ENCODE results near the gene CDK11B. TPM values are rescaled to one million over a fixed set of nuclear protein-coding genes. Genes with fewer than 3 reads are reported as not detected.
"Not testable (repeated sequence)": the region's sequence is repeated elsewhere in the genome, so short reads cannot be mapped to it uniquely, and the experiment has no call there.

The CDK11B gene
- total RNA-seq, 2 donors from 2014 or later = 32.7 to 41.0 TPM

DNA sequence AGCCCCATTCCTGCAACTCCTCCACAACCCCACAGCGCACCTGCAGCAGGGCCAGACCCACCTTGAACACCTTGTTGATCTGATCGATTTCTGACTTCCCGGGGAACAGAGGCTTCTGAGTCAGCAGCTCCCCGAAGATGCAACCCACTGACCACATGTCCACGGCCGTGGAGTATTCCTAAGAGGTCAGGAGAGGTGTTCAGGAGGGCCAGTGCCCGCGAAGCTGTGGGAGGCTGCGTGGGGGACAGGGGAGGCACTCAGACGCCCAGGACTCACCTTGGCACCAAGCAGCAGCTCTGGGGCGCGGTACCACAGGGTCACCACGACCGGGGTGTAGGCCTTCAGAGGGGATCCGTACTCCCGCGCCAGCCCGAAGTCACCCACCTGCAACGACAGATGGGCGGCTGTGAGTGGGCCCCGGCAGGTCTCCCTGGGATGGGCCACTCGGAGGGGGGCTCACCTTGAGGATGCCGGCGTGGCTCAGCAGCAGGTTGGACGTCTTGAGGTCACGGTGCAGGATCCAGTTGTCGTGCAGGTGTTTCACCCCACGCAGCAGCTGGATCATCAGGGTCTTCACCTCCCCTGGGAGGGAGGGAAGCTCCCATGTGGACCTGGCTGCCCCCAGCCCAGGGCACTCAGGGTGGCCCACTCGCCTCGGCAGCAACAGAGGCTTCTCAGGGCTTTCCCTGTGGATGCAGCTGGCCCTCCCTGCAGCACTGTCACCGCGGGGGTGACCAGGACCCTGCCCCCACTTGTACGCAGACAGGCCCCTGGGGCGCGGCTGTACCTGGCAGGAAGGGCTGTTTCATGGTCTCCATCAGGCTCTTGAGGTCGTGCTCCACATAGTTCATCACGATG is 22.0 kb downstream of the CDK11B start:
- DNase-seq (ENCODE audit: low spot score in 2 of 2); H3K9me3 Mint-ChIP-seq; H3K36me3 Mint-ChIP-seq: not testable (repeated sequence)

DNA sequence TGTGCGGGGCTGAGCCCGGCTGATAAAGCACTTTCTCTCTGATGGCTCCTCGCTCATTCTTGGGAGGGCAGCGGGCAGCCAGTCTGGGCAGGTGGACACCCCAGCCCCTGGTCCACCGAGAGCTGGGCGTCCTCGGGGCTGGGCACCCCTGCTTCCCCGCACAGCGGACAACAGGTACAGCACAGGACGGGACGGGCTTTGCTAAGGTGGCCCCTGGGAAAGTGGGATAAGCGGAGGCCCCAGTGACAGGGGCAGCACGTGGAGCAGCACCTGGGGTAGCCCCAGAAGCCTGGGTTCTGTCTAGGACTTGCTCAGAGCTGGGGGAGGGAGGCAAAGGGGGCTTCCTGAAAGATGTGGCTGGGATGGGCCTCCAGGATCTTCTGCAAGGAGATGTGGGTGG is 24.2 kb downstream of the CDK11B start:
- H3K27ac Mint-ChIP-seq; ATAC-seq; H3K36me3 Mint-ChIP-seq; DNase-seq (ENCODE audit: low spot score in 2 of 2); H3K9me3 Mint-ChIP-seq: not testable (repeated sequence)

More for the DNA sequence above, 22.0 kb downstream of the CDK11B start:
- H3K27ac Mint-ChIP-seq, ATAC-seq: not testable (repeated sequence)

DNA sequence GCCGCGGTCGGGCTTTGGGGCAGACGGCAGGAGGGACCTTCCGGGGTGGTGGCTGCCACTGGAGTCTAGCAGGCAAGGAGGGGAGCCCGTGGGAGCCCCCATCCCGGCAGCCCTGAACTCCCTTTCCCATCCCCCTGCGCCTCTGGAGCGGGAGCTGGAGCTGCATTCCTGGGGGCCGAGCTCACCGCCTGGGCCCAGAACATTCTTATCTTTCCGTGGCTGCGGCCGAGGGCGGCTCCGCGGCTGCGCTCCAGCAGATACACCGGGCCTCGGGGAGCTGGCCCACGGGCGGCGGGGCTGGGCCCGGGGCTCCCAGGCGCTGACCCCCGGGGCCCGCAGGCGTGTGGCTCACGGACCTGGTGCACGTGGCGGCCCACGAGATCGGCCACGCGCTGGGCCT is 25.4 kb downstream of the CDK11B start:
- not testable (repeated sequence) for H3K9me3 Mint-ChIP-seq; H3K27ac Mint-ChIP-seq; DNase-seq (ENCODE audit: low spot score in 2 of 2); H3K36me3 Mint-ChIP-seq; ATAC-seq

DNA sequence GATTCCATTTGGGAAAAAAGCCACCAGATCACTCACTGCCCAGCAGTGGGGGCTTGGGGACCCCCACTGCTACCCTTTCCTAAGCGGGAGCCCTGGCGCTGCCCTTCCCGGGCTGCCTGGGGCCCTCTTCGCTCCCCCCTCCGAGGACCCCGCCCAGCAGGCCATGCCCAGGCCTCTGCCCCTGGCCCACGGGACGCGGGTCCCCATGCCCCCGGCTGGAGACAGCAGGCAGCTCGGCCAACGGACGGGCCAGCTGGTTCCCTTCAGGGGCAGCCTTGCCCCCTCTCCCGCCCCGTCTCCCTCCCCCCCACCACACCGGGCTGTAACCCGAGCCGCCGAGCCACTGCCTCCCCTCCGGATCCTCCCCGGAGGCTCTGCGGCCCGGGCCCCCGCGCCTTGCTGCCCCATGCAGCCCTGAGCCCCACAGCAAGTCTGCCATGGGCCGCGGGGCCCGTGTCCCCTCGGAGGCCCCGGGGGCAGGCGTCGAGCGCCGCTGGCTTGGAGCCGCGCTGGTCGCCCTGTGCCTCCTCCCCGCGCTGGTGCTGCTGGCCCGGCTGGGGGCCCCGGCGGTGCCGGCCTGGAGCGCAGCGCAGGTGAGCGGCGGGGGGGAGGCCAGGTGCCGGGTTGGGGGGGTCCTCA is 26.9 kb downstream of the CDK11B start, which contains the start of gene MMP23B:
Gene MMP23B (plus strand): TSS at position 392 of the 639 bp plus-strand sequence. CDS start 46 bp downstream, at position 438.
- no peak within 1 kb of the TSS for H3K27ac Mint-ChIP-seq
- ATAC-seq (no peak), DNase-seq (ENCODE audit: low spot score in 2 of 2) (no peak)

DNA sequence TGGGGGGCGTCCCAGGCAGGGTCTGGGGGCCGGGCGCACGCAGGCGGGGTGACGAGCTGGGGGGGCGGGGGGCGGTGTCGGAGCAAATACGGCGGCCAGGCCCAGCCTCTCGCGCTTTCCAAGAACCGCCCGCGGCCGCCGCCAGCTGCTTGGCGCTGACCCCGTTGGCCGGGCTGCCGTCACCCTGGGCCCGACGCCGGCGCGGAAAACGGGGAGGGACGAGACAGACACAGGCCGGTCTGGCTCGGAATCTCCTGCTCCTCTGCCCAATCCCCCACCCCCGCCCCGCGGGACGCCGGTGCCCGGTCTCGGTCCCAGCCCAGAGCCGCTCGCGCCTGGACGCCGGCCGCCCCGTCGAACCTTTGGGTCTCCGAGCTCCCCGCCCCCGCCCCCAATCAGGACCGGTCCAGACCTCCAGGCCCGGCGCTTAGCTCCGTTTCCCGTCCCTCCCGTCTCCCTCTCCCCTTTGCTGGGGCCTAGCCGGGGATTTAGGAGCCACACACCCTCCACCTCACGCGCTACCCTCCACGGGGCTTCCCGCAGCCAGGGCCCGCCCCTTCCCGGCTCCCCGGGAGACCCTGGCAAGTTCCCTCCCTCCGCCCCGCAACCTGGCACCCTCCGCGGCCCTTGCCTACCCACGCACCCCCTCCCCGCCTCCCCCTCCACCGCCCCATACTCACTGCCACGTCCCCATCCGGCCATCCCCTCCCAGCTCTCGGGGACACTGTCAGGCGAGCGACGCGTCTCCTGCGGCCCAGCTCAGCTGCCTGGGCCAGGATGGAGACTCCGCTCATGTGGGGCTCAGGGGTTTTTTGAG is 27.6 kb downstream of the CDK11B start:
- ATAC-seq (no peak), DNase-seq (ENCODE audit: low spot score in 2 of 2) (no peak)
- Mint-ChIP-seq H3K27ac (no peak overlapping the region), H3K36me3 (peaks cover 0 to 5% of the 10 kb centered on the region in 2 donors), H3K9me3 (no peaks in the 10 kb centered on the region)

More for the DNA sequence above, 26.9 kb downstream of the CDK11B start, which contains the start of gene MMP23B:
- Mint-ChIP-seq H3K9me3 (no peaks in the 10 kb centered on the region), H3K36me3 (peaks cover 0 to 5% of the 10 kb centered on the region in 2 donors)

DNA sequence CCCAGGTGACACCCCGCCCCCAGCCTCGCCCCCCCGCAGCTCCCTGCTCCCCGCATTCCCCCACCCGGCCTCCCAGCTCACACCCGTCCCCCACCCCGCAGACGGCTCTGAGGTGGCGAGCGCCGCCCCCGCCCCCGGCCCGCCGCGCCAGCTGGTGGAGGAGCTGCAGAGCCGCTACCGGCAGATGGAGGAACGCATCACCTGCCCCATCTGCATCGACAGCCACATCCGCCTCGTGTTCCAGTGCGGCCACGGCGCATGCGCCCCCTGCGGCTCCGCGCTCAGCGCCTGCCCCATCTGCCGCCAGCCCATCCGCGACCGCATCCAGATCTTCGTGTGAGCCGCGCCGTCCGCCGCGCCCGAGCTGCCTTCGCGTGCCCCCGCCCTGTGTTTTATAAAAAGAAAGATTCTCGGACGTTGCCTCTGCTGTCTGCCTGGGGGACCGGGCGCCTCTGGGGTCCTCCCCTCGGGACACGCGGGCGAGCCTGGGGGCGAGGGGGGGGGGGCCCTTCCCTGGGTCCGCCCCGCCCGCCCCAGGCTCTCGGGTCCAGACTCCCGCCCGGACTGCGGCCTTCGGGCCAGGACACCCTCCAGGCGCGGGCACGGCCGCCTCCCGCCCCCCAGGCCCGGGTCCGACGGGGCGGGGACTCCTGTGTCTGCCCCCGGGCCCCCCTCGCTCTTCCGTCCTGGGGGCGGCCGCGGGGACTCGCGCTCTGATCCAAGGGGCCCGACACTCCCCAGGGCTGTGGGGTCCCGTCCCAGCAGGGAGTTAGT is 28.4 kb downstream of the CDK11B start:
- ATAC-seq = peak; percentile 84 to 86
- H3K36me3 Mint-ChIP-seq = peaks cover 0 to 5% of the 10 kb centered on the region in 2 donors
- DNase-seq (ENCODE audit: low spot score in 2 of 2) = peak; percentile 90 to 96
- peak overlapping the region; percentile 77 to 83 for H3K27ac Mint-ChIP-seq
- no peaks in the 10 kb centered on the region for H3K9me3 Mint-ChIP-seq

DNA sequence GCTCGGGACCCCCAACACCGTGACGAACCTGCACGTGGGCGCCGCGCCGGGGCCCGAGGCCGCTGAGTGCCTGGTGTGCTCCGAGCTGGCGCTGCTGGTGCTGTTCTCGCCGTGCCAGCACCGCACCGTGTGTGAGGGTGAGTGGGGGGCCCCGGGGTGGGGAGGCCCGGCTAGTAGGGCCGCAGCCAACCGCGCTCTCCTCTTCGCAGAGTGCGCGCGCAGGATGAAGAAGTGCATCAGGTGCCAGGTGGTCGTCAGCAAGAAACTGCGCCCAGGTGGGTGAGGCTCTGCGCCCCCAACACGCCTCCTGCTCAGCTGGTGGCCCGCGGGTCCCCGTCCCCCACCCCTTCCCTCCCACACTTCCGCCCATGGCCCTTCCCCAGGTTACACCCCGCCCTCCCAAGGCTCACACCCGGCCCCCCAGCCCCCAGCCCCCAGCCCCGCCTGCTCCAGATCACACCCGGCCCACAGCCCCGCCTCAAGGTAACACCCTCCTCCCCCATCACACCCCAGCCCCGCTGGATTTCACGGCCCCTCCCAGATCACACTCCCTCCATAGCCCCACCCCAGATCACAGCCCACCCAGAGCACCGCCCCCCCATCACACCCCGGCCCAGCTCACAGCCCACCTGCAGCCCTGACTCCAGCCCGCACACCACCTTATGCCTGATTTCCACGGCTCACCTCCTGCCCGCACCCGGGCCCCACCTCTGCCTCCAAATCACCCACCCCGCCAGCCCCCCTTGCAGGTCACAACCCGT is 29.2 kb downstream of the CDK11B start:
- DNase-seq (ENCODE audit: low spot score in 2 of 2) (no peak), ATAC-seq (peak; percentile 43 to 61)
- Mint-ChIP-seq H3K36me3 (peaks cover 0 to 5% of the 10 kb centered on the region in 2 donors), H3K27ac (peak overlapping the region; percentile 77 to 83), H3K9me3 (no peaks in the 10 kb centered on the region)

DNA sequence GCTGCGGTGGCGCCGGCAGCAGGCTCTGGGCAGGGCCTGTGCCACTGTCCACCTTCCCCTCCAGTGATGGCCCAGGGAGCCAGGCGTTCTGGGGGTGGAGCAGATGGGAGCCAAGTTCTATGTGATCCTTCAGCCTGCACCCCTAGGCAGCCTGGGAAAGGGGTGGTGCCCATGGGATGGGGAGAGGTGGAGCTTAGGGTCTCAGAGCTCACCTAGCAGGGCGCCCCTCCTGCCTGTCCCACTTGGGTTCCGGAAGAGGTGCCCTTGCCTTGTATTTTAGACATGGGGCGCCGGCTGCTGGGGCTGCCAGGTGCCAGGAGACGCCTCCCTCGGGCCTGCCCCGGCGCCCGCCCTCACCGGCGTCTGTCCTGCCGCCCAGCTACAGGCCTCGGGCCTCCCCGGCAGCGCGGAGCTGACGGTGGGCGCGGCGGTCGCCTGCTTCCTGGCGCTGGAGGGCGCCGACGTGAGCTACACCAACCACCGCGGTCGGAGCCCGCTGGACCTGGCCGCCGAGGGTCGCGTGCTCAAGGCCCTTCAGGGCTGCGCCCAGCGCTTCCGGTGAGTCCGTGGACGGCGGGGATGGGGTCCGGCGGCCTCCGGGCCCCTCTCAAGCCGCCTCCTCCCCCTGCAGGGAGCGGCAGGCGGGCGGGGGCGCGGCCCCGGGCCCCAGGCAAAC is 29.9 kb downstream of the CDK11B start:
- ATAC-seq (peak; percentile 7 to 28), DNase-seq (ENCODE audit: low spot score in 2 of 2) (no peak)
- H3K9me3 Mint-ChIP-seq = no peaks in the 10 kb centered on the region

DNA sequence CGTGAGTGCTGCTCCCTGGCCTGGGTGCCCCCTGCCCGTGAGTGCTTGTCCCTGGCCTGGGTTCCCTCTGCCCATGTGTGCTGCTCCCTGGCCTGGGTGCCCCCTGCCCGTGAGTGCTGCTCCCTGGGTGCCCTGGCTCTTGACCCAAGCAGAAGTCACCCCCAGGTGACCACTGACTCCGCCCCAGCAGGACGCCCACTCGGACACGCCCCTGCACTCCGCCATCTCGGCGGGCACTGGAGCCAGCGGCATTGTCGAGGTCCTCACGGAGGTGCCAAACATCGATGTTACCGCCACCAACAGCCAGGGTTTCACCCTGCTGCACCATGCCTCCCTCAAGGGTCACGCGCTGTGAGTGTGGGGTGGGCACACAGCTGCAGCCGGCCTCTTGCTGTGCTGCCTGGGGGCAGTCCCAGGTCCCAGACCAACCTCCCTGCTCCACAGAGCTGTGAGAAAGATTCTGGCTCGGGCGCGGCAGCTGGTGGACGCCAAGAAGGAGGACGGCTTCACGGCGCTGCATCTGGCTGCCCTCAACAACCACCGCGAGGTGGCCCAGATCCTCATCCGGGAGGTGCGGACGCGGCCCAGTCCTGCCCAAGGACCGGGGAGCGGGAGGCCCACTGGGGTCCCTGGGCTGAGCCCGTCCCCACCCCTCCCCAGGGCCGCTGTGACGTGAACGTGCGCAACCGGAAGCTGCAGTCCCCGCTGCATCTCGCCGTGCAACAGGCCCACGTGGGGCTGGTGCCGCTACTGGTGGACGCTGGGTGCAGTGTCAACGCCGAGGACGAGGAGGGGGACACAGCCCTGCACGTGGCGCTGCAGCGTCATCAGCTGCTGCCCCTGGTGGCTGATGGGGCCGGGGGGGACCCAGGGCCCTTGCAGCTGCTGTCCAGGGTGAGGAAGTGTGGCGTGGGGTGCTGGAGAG is 30.7 kb downstream of the CDK11B start:
- DNase-seq (ENCODE audit: low spot score in 2 of 2) = no peak
- ATAC-seq = no peak
- Mint-ChIP-seq H3K27ac (no peak overlapping the region), H3K36me3 (peaks cover 0 to 5% of the 10 kb centered on the region in 2 donors), H3K9me3 (no peaks in the 10 kb centered on the region)

More for the DNA sequence above, 29.9 kb downstream of the CDK11B start:
- peaks cover 0 to 5% of the 10 kb centered on the region in 2 donors for H3K36me3 Mint-ChIP-seq
- no peak overlapping the region for H3K27ac Mint-ChIP-seq

DNA sequence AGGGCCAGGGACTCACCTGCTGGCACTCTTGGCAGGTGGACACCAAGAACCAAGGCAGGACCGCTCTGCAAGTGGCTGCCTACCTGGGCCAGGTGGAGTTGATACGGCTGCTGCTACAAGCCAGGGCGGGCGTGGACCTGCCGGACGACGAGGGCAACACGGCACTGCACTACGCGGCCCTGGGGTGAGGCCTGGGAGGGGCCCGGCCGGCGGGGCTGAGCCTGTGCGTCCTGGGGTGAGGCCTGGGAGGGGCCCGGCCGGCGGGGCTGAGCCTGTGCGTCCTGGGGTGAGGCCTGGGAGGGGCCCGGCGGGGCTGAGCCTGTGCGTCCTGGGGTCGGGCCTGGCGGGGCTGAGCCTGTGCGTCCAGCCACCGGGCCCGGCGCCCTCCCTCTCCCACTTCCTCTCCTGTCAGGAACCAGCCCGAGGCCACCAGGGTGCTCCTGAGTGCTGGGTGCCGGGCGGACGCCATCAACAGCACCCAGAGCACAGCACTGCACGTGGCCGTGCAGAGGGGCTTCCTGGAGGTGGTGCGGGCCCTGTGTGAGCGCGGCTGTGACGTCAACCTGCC is 31.5 kb downstream of the CDK11B start:
- Mint-ChIP-seq H3K27ac (no peak overlapping the region), H3K36me3 (peaks cover 0 to 5% of the 10 kb centered on the region in 2 donors), H3K9me3 (no peaks in the 10 kb centered on the region)
- no peak for ATAC-seq
- no peak for DNase-seq (ENCODE audit: low spot score in 2 of 2)

DNA sequence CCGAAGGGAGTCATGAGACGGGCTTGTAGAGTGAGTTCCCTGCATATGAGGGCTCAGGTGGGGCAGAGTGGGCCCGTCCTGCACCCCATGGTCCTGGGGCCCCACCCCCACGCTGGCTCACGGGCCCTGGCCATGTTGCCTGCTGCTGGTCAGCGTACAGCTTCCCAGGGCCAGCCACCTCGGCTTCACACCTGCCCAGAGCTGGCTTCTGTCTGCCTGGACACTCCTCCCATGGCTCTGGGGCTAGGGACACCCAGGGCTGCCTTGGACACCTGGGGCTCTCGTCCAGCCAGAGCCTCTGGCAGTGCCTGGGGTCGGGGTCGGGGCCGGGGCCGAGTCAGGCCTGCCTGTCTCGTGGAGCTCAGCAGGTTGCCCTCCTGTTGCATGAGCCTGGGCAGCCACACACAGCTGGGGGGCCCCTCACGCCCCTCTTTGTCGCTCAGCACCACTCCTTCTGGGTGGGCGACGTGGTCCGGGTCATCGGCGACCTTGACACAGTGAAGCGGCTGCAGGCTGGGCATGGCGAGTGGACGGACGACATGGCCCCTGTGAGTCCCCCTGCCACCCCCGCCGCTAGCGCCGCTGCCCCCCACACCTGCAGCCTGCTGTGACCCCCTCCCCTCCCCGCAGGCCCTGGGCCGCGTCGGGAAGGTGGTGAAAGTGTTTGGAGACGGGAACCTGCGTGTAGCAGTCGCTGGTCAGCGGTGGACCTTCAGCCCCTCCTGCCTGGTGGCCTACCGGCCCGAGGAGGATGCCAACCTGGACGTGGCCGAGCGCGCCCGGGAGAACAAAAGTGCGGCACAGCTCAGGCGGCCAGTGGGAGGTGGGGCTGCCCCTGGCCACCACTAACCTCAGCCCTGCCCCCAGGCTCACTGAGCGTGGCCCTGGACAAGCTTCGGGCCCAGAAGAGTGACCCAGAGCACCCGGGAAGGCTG is 32.3 kb downstream of the CDK11B start:
- no peaks in the 10 kb centered on the region for H3K9me3 Mint-ChIP-seq
- DNase-seq (ENCODE audit: low spot score in 2 of 2) (no peak), ATAC-seq (no peak)
- peaks cover 0 to 5% of the 10 kb centered on the region in 2 donors for H3K36me3 Mint-ChIP-seq
- H3K27ac Mint-ChIP-seq = no peak overlapping the region

DNA sequence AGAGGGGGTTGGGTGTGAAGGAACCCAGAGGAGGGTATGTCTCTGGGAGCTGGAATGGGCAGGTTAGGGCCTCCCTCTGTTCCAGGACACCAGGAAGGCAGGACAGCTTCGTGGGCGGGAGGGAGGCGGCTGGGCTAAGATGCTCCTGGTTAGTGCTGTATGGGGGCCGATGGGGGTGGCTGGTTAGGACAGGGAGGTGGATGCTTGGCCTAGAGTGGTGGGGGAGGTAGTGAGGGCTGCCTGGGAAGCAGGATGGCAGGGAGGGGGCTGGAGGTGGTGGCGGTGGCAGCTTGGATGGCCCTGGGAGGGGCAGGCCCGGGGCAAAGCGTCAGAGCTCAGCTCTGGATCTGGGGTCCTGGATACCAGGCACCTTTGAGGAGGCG is 33.0 kb downstream of the CDK11B start:
- no peak for ATAC-seq
- peaks cover 0 to 5% of the 10 kb centered on the region in 2 donors for H3K36me3 Mint-ChIP-seq
- no peaks in the 10 kb centered on the region for H3K9me3 Mint-ChIP-seq
- no peak for DNase-seq (ENCODE audit: low spot score in 2 of 2)
- H3K27ac Mint-ChIP-seq = no peak overlapping the region

DNA sequence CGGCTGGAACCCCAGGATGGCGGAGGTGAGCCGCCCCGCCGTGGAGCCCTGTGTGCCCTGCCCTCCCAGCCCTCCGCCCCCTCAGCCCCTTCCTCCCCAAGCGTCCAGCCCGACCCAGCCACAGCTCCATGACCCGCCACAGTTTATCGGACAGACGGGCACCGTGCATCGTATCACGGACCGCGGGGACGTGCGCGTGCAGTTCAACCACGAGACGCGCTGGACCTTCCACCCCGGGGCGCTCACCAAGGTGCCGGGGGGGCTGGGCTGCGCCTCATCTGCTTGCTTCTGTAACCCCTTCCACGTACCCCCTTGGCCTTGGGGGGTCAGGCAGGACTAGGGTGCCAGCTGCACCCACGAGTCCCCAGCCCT is 33.4 kb downstream of the CDK11B start:
- H3K36me3 Mint-ChIP-seq = peaks cover 0 to 4% of the 10 kb centered on the region in 2 donors
- H3K9me3 Mint-ChIP-seq = no peaks in the 10 kb centered on the region
- ATAC-seq (no peak), DNase-seq (ENCODE audit: low spot score in 2 of 2) (no peak)
- no peak overlapping the region for H3K27ac Mint-ChIP-seq

Data from activated naive CD4-positive, alpha-beta T cell treated with anti-CD3 and anti-CD28 coated beads, Interleukin-2, amount 50 U/mL, for 72 hours (primary cell).